GM21786 (cell line): ENCODE measurements around the gene TSHZ3.

ENCODE experiments used
- ATAC-seq: cut with Tn5 transposase; IDR thresholded peaks from one replicate; pipeline ENCODE4 v1.9.1; 2021; ENCODE audit not compliant: unreplicated experiment

Gene TSHZ3

GRCh38 chr19:31233295-31233800 lies 115.9 kb downstream of the TSHZ3 start:
- ATAC-seq, result no peak

- no peak for ATAC-seq
These were observed 116.4 kb downstream of the TSHZ3 start for GRCh38 chr19:31232871-31233270.

GRCh38 chr19:31232180-31232579 lies 117.1 kb downstream of the TSHZ3 start:
- ATAC-seq, result no peak

- no peak for ATAC-seq
These were observed 118.0 kb downstream of the TSHZ3 start for GRCh38 chr19:31231237-31231636.

GRCh38 chr19:31226151-31226935 lies 122.9 kb downstream of the TSHZ3 start:
- ATAC-seq, result no peak
